Keratinocyte (primary cell): ENCODE results near the gene RALGPS1. TPM values are rescaled to one million over a fixed set of nuclear protein-coding genes. Genes with fewer than 3 reads are reported as not detected.

Experiments used
- DNase-seq: peaks from one replicate; pipeline ENCODE4 v3.0.0-alpha.2; 2011; ENCODE audit warnings: low read depth, missing footprints, low spot score
- FAIRE-seq: peaks from 2 replicates; lab custom pipeline; 2011; peaks lifted over from hg19 to GRCh38; lab: Jason Lieb, UNC
- H2AFZ ChIP-seq: 2 replicates; pipeline ENCODE4 v1.6.0; 2012; ENCODE audit warnings: low read length, control low read depth, inconsistent platforms; ENCODE audit not compliant: control insufficient read depth
- H3K27ac ChIP-seq: 2 replicates; pipeline ENCODE4 v1.5.1; 2011; ENCODE audit warnings: low read length; ENCODE audit not compliant: control insufficient read depth, insufficient read depth
- H3K27me3 ChIP-seq: 3 replicates; pipeline ENCODE4 v1.6.0; 2011; ENCODE audit warnings: low read length; ENCODE audit not compliant: control insufficient read depth, insufficient read depth; ENCODE audit errors: extremely low read depth
- H3K36me3 ChIP-seq, 2 experiments: 2 replicates in 1 of 2; 3 replicates in 1 of 2; pipeline ENCODE4 v1.5.1; 2011; ENCODE audit warnings: low read length in 2 of 2, mild to moderate bottlenecking in 1 of 2; ENCODE audit not compliant: control insufficient read depth in 2 of 2, insufficient read depth in 2 of 2; ENCODE audit errors: extremely low read depth in 1 of 2
- H3K4me1 ChIP-seq: 3 replicates; pipeline ENCODE4 v1.5.1; 2011; ENCODE audit warnings: low read length; ENCODE audit not compliant: control insufficient read depth, insufficient read depth; ENCODE audit errors: extremely low read depth
- H3K4me2 ChIP-seq: 3 replicates; pipeline ENCODE4 v1.6.0; 2011; ENCODE audit warnings: low read depth, low read length; ENCODE audit not compliant: control insufficient read depth, insufficient read depth; ENCODE audit errors: extremely low read depth
- H3K4me3 ChIP-seq, 3 experiments: fragments of 200-600 bp in 1 of 3; sonication (generic) in 1 of 3; 2 replicates in 2 of 3; 3 replicates in 1 of 3; pipeline ENCODE4 v1.5.1; 2011 to 2016; ENCODE audit warnings: low read length in 3 of 3, mild to moderate bottlenecking in 3 of 3, control low read depth in 2 of 3, inconsistent platforms in 1 of 3, low read depth in 1 of 3, mixed read lengths in 1 of 3, mixed run types in 1 of 3, moderate library complexity in 1 of 3; ENCODE audit not compliant: control insufficient read depth in 2 of 3, insufficient read depth in 2 of 3; ENCODE audit errors: extremely low read depth in 1 of 3
- H3K79me2 ChIP-seq: 2 replicates; pipeline ENCODE4 v1.6.0; 2012; ENCODE audit warnings: low read length; ENCODE audit not compliant: control insufficient read depth, insufficient read depth
- H3K9ac ChIP-seq: 3 replicates; pipeline ENCODE4 v1.6.0; 2011; ENCODE audit warnings: low read length; ENCODE audit not compliant: control insufficient read depth, insufficient read depth; ENCODE audit errors: extremely low read depth
- H3K9me1 ChIP-seq: 3 replicates; pipeline ENCODE4 v1.6.0; 2011; ENCODE audit warnings: low read length; ENCODE audit not compliant: control insufficient read depth, insufficient read depth; ENCODE audit errors: extremely low read depth
- H3K9me3 ChIP-seq: 2 replicates; pipeline ENCODE4 v1.5.1; 2012; ENCODE audit warnings: low read depth, low read length; ENCODE audit not compliant: control insufficient read depth
- H4K20me1 ChIP-seq: 3 replicates; pipeline ENCODE4 v1.6.0; 2011; ENCODE audit warnings: low read length; ENCODE audit not compliant: control insufficient read depth, insufficient read depth; ENCODE audit errors: extremely low read depth
- EZH2 ChIP-seq: IDR thresholded peaks from one replicate; pipeline ENCODE4 v1.6.1; 2012; ENCODE audit warnings: inconsistent platforms, mild to moderate bottlenecking, low read length, moderate library complexity
- dilution Hi-C: fragments of 300-500 bp; cut with MboI; formaldehyde crosslinking; loops from one replicate; pipeline ENCODE4 v1.7.0; 2020; ENCODE audit warnings: low sequenced_read_pairs; ENCODE audit not compliant: extremely low pct_ligation_motif_present
- polyA plus RNA-seq, 5 experiments: library from polyadenylated mRNA; depleted of rRNA in 3 of 5; stranded (reverse) in 3 of 5; stranded (forward) in 1 of 5; unstranded in 1 of 5; fragments of >200 nt; gene quantifications; 1 replicate in 1 of 5; 2 replicates in 3 of 5; 3 replicates in 1 of 5; pipeline versions ENCODE4 v1.2.1 to v1.2.3, GENCODE V29; 2011 to 2012; ENCODE audit warnings: missing spikeins in 2 of 5, low read depth in 1 of 5, low replicate concordance in 1 of 5
- TF ChIP-seq, protein P1 (sequence below), 3 experiments: IDR thresholded peaks in 1 of 3; conservative IDR thresholded peaks in 1 of 3; optimal IDR thresholded peaks in 1 of 3; 2 replicates in 2 of 3; 3 replicates in 1 of 3; pipeline versions ENCODE3 to v1.5.1; 2011; ENCODE audit warnings: low read length in 3 of 3, mild to moderate bottlenecking in 3 of 3, moderate library complexity in 2 of 3, control low read depth in 1 of 3, inconsistent platforms in 1 of 3; ENCODE audit not compliant: insufficient read depth in 2 of 3; ENCODE audit errors: extremely low read depth in 1 of 3

Gene RALGPS1
- polyA plus RNA-seq, 1 donor (not counting 4 experiments of a cell fraction or from before 2014, with no cell fraction given), result 0.56 TPM

DNA sequence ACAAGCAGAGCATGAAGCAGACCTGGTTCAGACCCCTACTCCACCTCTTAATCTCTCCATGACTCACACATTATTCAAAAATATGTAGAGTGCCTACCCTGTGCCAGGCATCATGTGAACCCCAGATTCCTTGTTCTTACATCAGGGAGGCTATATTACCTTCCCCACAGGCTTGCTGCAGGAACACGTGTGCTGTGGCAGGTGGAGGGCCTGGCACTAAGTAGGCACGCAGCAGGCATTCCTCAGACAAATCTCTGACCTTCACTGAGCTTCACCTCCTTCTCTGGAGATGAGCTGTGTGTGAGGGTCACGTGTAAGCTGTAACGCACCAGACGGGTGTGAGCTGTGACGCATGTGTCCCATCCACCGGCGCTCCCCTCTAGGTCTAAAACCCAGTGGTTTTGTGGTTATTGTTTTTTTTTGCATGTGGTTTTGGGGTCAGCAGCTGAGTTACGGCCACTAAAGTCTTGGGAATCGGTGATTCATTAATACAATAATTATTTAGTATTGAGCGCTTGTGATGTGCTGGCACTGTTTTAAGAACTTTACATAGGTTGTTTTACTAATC lies 177.5 kb downstream of the RALGPS1 start:
- Histone ChIP-seq H3K9me3 (no peaks in the 10 kb centered on the region), H3K27ac (no peak overlapping the region), H3K79me2 (no peaks in the 10 kb centered on the region), H3K9me1 (no peaks in the 10 kb centered on the region), H4K20me1 (no peaks in the 10 kb centered on the region), H3K4me2 (no peak overlapping the region), H3K9ac (no peak overlapping the region), H3K36me3 (no peaks in the 10 kb centered on the region), H3K4me1 (no peaks in the 10 kb centered on the region), H3K4me3 (no peak overlapping the region), H2AFZ (no peak overlapping the region), H3K27me3 (peaks cover 14% of the 10 kb centered on the region)
- DNase-seq (no peak), FAIRE-seq (no peak)
- dilution Hi-C loops, result no loop called here
- TF ChIP-seq EZH2, result no peak
- TF ChIP-seq, protein P1, sequence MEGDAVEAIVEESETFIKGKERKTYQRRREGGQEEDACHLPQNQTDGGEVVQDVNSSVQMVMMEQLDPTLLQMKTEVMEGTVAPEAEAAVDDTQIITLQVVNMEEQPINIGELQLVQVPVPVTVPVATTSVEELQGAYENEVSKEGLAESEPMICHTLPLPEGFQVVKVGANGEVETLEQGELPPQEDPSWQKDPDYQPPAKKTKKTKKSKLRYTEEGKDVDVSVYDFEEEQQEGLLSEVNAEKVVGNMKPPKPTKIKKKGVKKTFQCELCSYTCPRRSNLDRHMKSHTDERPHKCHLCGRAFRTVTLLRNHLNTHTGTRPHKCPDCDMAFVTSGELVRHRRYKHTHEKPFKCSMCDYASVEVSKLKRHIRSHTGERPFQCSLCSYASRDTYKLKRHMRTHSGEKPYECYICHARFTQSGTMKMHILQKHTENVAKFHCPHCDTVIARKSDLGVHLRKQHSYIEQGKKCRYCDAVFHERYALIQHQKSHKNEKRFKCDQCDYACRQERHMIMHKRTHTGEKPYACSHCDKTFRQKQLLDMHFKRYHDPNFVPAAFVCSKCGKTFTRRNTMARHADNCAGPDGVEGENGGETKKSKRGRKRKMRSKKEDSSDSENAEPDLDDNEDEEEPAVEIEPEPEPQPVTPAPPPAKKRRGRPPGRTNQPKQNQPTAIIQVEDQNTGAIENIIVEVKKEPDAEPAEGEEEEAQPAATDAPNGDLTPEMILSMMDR (optimal IDR thresholded peaks at IDR 0.05 in 1 of 3, IDR thresholded peaks at IDR 0.05 in 1 of 3, conservative IDR thresholded peaks at IDR 0.05 in 1 of 3; ENCODE audit: extremely low read depth in 1 of 3, insufficient read depth in 2 of 3, low read length in 3 of 3), result no peak

DNA sequence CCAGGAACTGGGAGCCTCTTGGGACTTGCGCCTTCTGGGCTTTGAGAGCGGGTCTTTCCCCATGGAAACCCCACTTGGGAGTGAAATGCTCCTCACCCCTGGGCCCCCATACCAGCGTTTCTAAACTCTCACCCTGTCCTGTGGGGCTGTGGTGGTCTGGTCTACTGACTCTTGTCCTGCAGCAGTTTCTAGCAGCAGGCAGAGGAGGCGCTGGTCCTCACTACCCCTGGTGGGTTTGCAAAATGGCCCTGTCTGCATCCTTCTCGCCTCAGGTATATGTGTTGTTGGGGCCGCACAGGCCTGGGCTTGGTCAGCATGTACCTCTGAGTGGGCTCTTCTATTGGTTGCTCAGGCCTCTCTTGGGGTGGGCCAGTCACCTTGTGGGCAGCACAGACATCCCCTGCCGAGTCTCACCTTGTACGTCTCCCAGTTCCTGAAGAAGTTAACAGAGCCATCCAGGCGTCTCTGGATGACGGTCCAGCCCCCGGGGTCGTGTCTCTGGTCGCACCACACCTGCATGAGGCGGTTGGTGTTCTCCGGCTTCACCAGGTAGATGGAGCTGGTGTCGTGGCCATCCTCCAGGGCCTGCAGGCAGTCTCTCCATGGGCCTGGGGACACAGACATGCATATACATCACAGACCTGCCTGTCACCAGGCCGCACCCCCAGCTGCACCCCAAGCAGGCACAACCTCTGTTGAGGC lies 178.9 kb downstream of the RALGPS1 start:
- no peak overlapping the region for H3K9ac ChIP-seq
- H3K9me1 ChIP-seq, result no peaks in the 10 kb centered on the region
- no peaks in the 10 kb centered on the region for H3K36me3 ChIP-seq
- H3K4me1 ChIP-seq, result no peaks in the 10 kb centered on the region
- no peak for FAIRE-seq
- no peak overlapping the region for H3K27ac ChIP-seq
- no peak overlapping the region for H3K4me2 ChIP-seq
- no peaks in the 10 kb centered on the region for H3K9me3 ChIP-seq
- H3K79me2 ChIP-seq, result no peaks in the 10 kb centered on the region
- dilution Hi-C loops, result no loop called here
- no peak for DNase-seq
- TF ChIP-seq EZH2, result no peak
- TF ChIP-seq, protein P1 (optimal IDR thresholded peaks at IDR 0.05 in 1 of 3, IDR thresholded peaks at IDR 0.05 in 1 of 3, conservative IDR thresholded peaks at IDR 0.05 in 1 of 3; ENCODE audit: extremely low read depth in 1 of 3, insufficient read depth in 2 of 3, low read length in 3 of 3), result no peak
- no peaks in the 10 kb centered on the region for H4K20me1 ChIP-seq
- peaks cover 14% of the 10 kb centered on the region for H3K27me3 ChIP-seq
- no peak overlapping the region for H2AFZ ChIP-seq
- H3K4me3 ChIP-seq, result no peak overlapping the region
